Breast epithelium (tissue), 3 donors: ENCODE data around the gene CDH4.

Experiments used
- CTCF ChIP-seq, 3 donors: fragments of 450-650 bp; IDR thresholded peaks; one replicate each; pipeline ENCODE4 v1.5.1; 2016 to 2017; ENCODE audit warnings: antibody characterized with exemption in 3 of 3, mild to moderate bottlenecking in 3 of 3, moderate library complexity in 3 of 3
- POLR2A ChIP-seq: fragments of 450-650 bp; IDR thresholded peaks from one replicate; pipeline ENCODE4 v1.6.1; 2016; ENCODE audit warnings: antibody characterized with exemption, mild to moderate bottlenecking, moderate library complexity
- POLR2AphosphoS5 ChIP-seq, 3 donors: sonication (generic); formaldehyde crosslinking; IDR thresholded peaks; one replicate each; pipeline ENCODE4 v1.6.1; 2017; ENCODE audit warnings: antibody characterized with exemption in 3 of 3

- TF ChIP-seq POLR2A (no peak), CTCF (IDR thresholded peaks at IDR 0.05) (no peak), POLR2AphosphoS5 (IDR thresholded peaks at IDR 0.05) (no peak)
Observed at GRCh38 chr20:61443443-61444126, 191.5 kb downstream of the CDH4 start.
